Osteocyte (in vitro differentiated cells): Measurements from ENCODE around the gene SSH3. TPM values are rescaled to one million over a fixed set of nuclear protein-coding genes. Genes with fewer than 3 reads are reported as not detected.

ENCODE experiments used
- DNase-seq: peaks from one replicate; pipeline ENCODE4 v3.0.0; 2021; ENCODE audit warnings: mixed read lengths; ENCODE audit not compliant: unreplicated experiment; ENCODE audit errors: extremely low spot score
- H3K27ac Mint-ChIP-seq: one replicate; pipeline ENCODE4 v1.8.0; 2021; ENCODE audit warnings: mild to moderate bottlenecking, mixed read lengths; ENCODE audit not compliant: unreplicated experiment
- H3K27me3 Mint-ChIP-seq: one replicate; pipeline ENCODE4 v1.8.0; 2021; ENCODE audit warnings: mixed read lengths; ENCODE audit not compliant: unreplicated experiment
- H3K36me3 Mint-ChIP-seq: one replicate; pipeline ENCODE4 v1.8.0; 2021; ENCODE audit warnings: mixed read lengths; ENCODE audit not compliant: unreplicated experiment
- H3K4me1 Mint-ChIP-seq: one replicate; pipeline ENCODE4 v1.8.0; 2021; ENCODE audit warnings: mixed read lengths; ENCODE audit not compliant: unreplicated experiment
- H3K4me3 Mint-ChIP-seq: one replicate; pipeline ENCODE4 v1.8.0; 2021; ENCODE audit warnings: mild to moderate bottlenecking, moderate library complexity, mixed read lengths; ENCODE audit not compliant: unreplicated experiment
- H3K9me3 Mint-ChIP-seq: one replicate; pipeline ENCODE4 v1.8.0; 2021; ENCODE audit warnings: mixed read lengths; ENCODE audit not compliant: unreplicated experiment
- total RNA-seq: library from RNA; stranded (reverse); gene quantifications from 2 replicates; pipeline ENCODE4 v1.2.1, GENCODE V29; 2021
- TF ChIP-seq, protein P1 (sequence below): fragments of 200-600 bp; sonication (generic); IDR thresholded peaks from 2 replicates; pipeline ENCODE4 v1.5.0; 2021; ENCODE audit warnings: antibody characterized with exemption, mild to moderate bottlenecking, moderate library complexity

Gene SSH3
- total RNA-seq, 1 donor from 2014 or later = 28.6 TPM

DNA sequence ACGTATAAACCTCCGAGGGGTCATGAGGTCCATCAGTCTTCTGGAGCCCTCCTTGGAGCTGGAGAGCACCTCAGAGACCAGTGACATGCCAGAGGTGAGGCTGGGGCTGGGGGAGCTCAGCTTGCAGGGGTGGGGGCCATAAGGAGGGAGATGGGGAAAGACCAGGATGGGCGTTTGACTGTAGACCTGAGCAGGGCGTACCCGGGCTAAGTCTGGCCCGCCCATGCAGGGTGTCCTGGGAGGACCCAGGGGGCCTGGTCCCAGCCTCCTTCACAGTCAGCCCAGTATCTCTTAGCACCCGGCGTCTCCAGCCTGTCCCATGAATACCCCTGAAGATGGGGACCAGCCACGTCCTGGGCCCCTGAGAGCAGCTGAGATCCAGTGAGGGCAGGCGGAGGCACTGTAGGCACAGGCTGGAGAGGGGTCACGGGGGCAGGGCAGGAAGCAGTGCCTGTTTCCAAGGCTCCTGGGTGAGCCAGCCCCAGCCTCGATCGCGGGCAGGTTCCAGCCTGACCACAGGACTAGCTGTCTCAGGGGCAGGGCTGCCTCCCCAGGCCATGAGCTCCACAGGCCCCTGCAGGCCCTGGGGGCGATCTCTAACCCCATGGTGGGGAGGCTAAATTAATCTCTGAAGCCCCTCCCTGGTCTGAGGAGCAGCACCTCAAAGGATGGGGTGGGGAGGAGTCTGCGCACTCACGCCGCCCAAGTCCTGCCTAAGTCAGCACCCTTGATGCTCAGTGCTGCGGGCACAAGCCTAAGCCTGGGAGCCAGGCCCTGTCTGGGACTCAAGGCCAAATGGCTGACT is 7.1 kb downstream of the SSH3 start:
- no peak for DNase-seq
- no peak overlapping the region for H3K27ac Mint-ChIP-seq
- no peaks in the 10 kb centered on the region for H3K9me3 Mint-ChIP-seq
- no peaks in the 10 kb centered on the region for H3K4me1 Mint-ChIP-seq
- H3K27me3 Mint-ChIP-seq = no peaks in the 10 kb centered on the region
- H3K4me3 Mint-ChIP-seq = no peak overlapping the region
- no peaks in the 10 kb centered on the region for H3K36me3 Mint-ChIP-seq
- TF ChIP-seq, protein P1, sequence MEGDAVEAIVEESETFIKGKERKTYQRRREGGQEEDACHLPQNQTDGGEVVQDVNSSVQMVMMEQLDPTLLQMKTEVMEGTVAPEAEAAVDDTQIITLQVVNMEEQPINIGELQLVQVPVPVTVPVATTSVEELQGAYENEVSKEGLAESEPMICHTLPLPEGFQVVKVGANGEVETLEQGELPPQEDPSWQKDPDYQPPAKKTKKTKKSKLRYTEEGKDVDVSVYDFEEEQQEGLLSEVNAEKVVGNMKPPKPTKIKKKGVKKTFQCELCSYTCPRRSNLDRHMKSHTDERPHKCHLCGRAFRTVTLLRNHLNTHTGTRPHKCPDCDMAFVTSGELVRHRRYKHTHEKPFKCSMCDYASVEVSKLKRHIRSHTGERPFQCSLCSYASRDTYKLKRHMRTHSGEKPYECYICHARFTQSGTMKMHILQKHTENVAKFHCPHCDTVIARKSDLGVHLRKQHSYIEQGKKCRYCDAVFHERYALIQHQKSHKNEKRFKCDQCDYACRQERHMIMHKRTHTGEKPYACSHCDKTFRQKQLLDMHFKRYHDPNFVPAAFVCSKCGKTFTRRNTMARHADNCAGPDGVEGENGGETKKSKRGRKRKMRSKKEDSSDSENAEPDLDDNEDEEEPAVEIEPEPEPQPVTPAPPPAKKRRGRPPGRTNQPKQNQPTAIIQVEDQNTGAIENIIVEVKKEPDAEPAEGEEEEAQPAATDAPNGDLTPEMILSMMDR = no peak

- Mint-ChIP-seq H3K36me3 (no peaks in the 10 kb centered on the region), H3K4me3 (no peak overlapping the region), H3K9me3 (no peaks in the 10 kb centered on the region), H3K4me1 (no peaks in the 10 kb centered on the region), H3K27me3 (no peaks in the 10 kb centered on the region), H3K27ac (no peak overlapping the region)
- TF ChIP-seq, protein P1 = no peak
- no peak for DNase-seq
These were observed 7.8 kb downstream of the SSH3 start for GRCh38 chr11:67311051-67311555.

DNA sequence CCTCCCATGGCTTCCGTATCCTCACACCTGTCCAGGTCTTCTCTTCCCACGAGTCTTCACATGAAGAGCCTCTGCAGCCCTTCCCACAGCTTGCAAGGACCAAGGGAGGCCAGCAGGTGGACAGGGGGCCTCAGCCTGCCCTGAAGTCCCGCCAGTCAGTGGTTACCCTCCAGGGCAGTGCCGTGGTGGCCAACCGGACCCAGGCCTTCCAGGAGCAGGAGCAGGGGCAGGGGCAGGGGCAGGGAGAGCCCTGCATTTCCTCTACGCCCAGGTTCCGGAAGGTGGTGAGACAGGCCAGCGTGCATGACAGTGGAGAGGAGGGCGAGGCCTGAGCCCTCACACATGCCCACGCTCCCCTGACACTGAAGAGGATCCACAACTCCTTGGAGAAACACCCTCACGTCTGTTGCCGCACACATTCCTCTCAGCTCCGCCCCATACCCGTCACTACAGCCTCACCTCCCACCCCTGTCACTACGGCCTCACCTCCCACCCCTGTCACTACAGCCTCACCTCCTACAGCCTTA is 8.3 kb downstream of the SSH3 start:
- H3K4me3 Mint-ChIP-seq = no peak overlapping the region
- H3K36me3 Mint-ChIP-seq = no peaks in the 10 kb centered on the region
- H3K27me3 Mint-ChIP-seq = no peaks in the 10 kb centered on the region
- no peaks in the 10 kb centered on the region for H3K9me3 Mint-ChIP-seq
- no peak for DNase-seq
- H3K4me1 Mint-ChIP-seq = no peaks in the 10 kb centered on the region
- TF ChIP-seq, protein P1 = no peak
- H3K27ac Mint-ChIP-seq = no peak overlapping the region

DNA sequence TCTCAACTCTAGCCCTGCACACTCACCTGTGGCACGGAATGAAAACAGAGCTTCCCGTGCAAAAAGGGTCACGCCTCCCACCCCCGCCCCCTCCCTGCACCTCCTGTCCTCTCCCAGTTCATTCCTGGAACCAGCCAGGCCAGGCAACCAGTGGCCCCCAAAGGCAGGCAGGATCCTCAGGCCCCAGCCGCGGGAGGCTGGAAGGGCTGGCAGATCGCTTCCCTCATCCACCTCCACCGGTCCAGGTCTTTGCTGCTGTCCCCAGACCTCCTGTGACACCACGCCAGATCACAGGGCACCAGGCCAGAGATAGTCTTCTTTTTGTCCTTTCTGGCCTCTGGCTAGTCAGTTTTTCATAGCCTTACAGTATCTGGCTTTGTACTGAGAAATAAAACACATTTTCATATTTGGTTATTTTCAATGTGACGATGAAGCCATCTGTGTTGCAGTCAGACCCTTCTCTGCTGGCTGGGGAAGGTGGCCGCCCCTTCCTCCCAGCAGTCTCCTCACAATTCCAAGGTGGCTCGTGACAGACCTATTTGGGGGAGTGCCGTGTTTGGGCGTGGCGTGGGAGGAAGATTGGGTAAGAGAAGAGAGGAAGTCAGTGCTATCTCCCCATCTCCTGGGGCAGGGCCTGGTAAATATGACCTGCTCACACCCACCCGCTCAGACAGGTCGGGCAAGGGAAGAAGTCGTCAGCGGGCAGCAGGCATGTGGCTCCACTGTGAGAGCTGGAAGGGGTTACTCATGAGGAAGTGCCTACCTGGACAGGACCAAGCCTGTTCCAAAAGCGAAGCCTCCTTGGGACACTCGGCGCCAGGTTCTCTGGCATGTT is 9.1 kb downstream of the SSH3 start:
- Mint-ChIP-seq H3K27ac (no peak overlapping the region), H3K36me3 (no peaks in the 10 kb centered on the region), H3K4me3 (no peak overlapping the region)

More for the DNA sequence above, 9.1 kb downstream of the SSH3 start:
- Mint-ChIP-seq H3K27me3 (no peaks in the 10 kb centered on the region), H3K4me1 (peaks cover 3% of the 10 kb centered on the region), H3K9me3 (no peaks in the 10 kb centered on the region)
- TF ChIP-seq, protein P1 = no peak
- DNase-seq = no peak
